K562 (cell line): ENCODE measurements around the gene BCAN. TPM values are rescaled to one million over a fixed set of nuclear protein-coding genes. Genes with fewer than 3 reads are reported as not detected.
A peak's percentile ranks its signal among the peaks of the same experiment; 100 is the strongest.

Source experiments
- ARID1B ChIP-seq: fragments of 450-650 bp; IDR thresholded peaks from 2 replicates; pipeline ENCODE4 v1.6.1; 2016; ENCODE audit warnings: antibody characterized with exemption, mild to moderate bottlenecking, inconsistent platforms
- ARID2 ChIP-seq: fragments of 450-650 bp; IDR thresholded peaks from 2 replicates; pipeline ENCODE4 v1.6.1; 2017; ENCODE audit warnings: antibody characterized with exemption, mild to moderate bottlenecking
- CEBPG ChIP-seq, 3 experiments: fragments of 200-800 bp in 1 of 3; sonication (Bioruptor generic) in 1 of 3; sonication (generic) in 1 of 3; formaldehyde crosslinking in 1 of 3; IDR thresholded peaks in 2 of 3; conservative IDR thresholded peaks in 1 of 3; 2 replicates each; pipeline versions ENCODE4 v1.6.1 to v1.8.0; 2016 to 2022; ENCODE audit warnings: missing compliant biosample characterization in 2 of 3, missing genetic modification characterization in 2 of 3, mild to moderate bottlenecking in 1 of 3, missing genetic modification reagents in 1 of 3
- GATA2 ChIP-seq: sonication (generic); formaldehyde crosslinking; IDR thresholded peaks from 2 replicates; pipeline ENCODE4 v1.4.0; 2020; ENCODE audit warnings: mild to moderate bottlenecking, missing genetic modification reagents
- KLF13 ChIP-seq: fragments of 450-650 bp; IDR thresholded peaks from 2 replicates; pipeline ENCODE4 v1.6.1; 2016; ENCODE audit warnings: missing genetic modification characterization, low read depth, mild to moderate bottlenecking, missing compliant biosample characterization, moderate library complexity, borderline replicate concordance
- KLF16 ChIP-seq: IDR thresholded peaks from 2 replicates; pipeline ENCODE4 v1.6.1; 2016; ENCODE audit warnings: antibody characterized with exemption
- LEF1 ChIP-seq: fragments of 450-650 bp; IDR thresholded peaks from 2 replicates; pipeline ENCODE4 v1.6.1; 2016; ENCODE audit warnings: mild to moderate bottlenecking
- NEUROD1 ChIP-seq: fragments of 150-350 bp; IDR thresholded peaks from 2 replicates; pipeline ENCODE4 v1.6.1; 2014; ENCODE audit warnings: borderline replicate concordance, low read length, low read depth; ENCODE audit not compliant: partially characterized antibody
- PTTG1 ChIP-seq: fragments of 450-650 bp; IDR thresholded peaks from 2 replicates; pipeline ENCODE4 v1.6.1; 2016; ENCODE audit warnings: low read depth, mild to moderate bottlenecking, missing genetic modification characterization, missing compliant biosample characterization
- SMC3 ChIP-seq: conservative IDR thresholded peaks from 2 replicates; pipeline ENCODE4 v1.6.1; 2011; ENCODE audit warnings: low read depth, low read length, improper control_type of control experiment; ENCODE audit not compliant: insufficient read depth
- SOX6 ChIP-seq: fragments of 450-650 bp; IDR thresholded peaks from 2 replicates; pipeline ENCODE4 v1.6.1; 2014; ENCODE audit warnings: mild to moderate bottlenecking
- ZBTB34 ChIP-seq: fragments of 250-450 bp; sonication (Bioruptor Pico); IDR thresholded peaks from 2 replicates; pipeline ENCODE4 v1.8.0; 2021; ENCODE audit warnings: mild to moderate bottlenecking, moderate library complexity
- polyA plus RNA-seq, 8 experiments: library from polyadenylated mRNA; depleted of rRNA in 4 of 8; stranded (reverse) in 5 of 8; unstranded in 3 of 8; fragments of >200 nt; fragmentation: Nextera tagmentation in 2 of 8; fragmentation: Illumina TruSeq in 1 of 8; extraction: Ambion mirVana in 2 of 8; extraction: Trizol in 1 of 8; gene quantifications; 2 replicates each; pipeline versions ENCODE4 v1.2.1 to v1.2.3, GENCODE V29; 2011 to 2014; ENCODE audit warnings: inconsistent platforms in 1 of 8, missing spikeins in 1 of 8
- total RNA-seq, 7 experiments: library from RNA; depleted of rRNA in 6 of 7; stranded (reverse); fragments of >200 nt in 6 of 7; fragmentation: Illumina TruSeq in 2 of 7; extraction: Trizol in 2 of 7; gene quantifications; 2 replicates each; pipeline versions ENCODE4 v1.2.1 to v1.2.3, GENCODE V29; 2011 to 2021; ENCODE audit warnings: low replicate concordance in 1 of 7

Gene BCAN
- total and polyA plus RNA-seq, 9 of the 15 experiments (the other 6 are each of a cell fraction or from before 2014, with no cell fraction given) = 0.04 to 0.33 (median 0.14) TPM; not detected in 5

- TF ChIP-seq ZBTB34 (CRISPR knock-in tag) = no peak
- no peak for TF ChIP-seq GATA2 (CRISPR knock-in tag)
- TF ChIP-seq NEUROD1 = no peak
- no peak for TF ChIP-seq SMC3
- no peak for TF ChIP-seq LEF1
- 0 out of 2 replicates have a peak, but pooled peaks have one; percentile 22 for TF ChIP-seq ARID1B
- TF ChIP-seq ARID2 = no peak
- no peak for TF ChIP-seq KLF16
- TF ChIP-seq KLF13 (tag) = no peak
- TF ChIP-seq CEBPG (CRISPR knock-in tag; IDR thresholded peaks at IDR 0.05) = no peak
- TF ChIP-seq CEBPG (tag; conservative IDR thresholded peaks at IDR 0.05 in 1 of 2, IDR thresholded peaks at IDR 0.05 in 1 of 2) = no peak
- TF ChIP-seq PTTG1 (tag) = no peak
- TF ChIP-seq SOX6 = 0 out of 2 replicates have a peak, but pooled peaks have one; percentile 54
Measured at GRCh38 chr1:156673387-156674121, 31.6 kb downstream of the BCAN start (continued).
